Cerebellar cortex (tissue), 1 donor: ENCODE measurements around the gene NOL4.

Experiments used
- DNase-seq: peaks from one replicate; pipeline ENCODE4 v3.0.0-alpha.2; 2015; ENCODE audit warnings: low spot score

NOL4 gene

GRCh38 chr18:34194239-34194638 lies 30.5 kb downstream of the NOL4 start:
- DNase-seq, result no peak

- no peak for DNase-seq
These were observed 34.9 kb downstream of the NOL4 start for GRCh38 chr18:34189656-34190435.
